Testis (tissue), 3 donors: ENCODE data around the gene VASN. TPM values are rescaled to one million over a fixed set of nuclear protein-coding genes. Genes with fewer than 3 reads are reported as not detected.
"Not testable (repeated sequence)": the region's sequence is repeated elsewhere in the genome, so short reads cannot be mapped to it uniquely, and the experiment has no call there.

Source experiments
- DNase-seq: peaks from one replicate; pipeline ENCODE4 v3.0.0-alpha.2; 2019
- H3K27ac ChIP-seq, 2 donors: fragments of 200-600 bp; sonication (generic); one replicate each; pipeline ENCODE4 v1.5.1; 2019
- H3K27me3 ChIP-seq: fragments of 200-600 bp; sonication (generic); one replicate; pipeline ENCODE4 v1.5.1; 2019
- H3K36me3 ChIP-seq: fragments of 200-600 bp; sonication (generic); one replicate; pipeline ENCODE4 v1.5.1; 2017; ENCODE audit warnings: low read depth; ENCODE audit errors: missing control alignments
- H3K4me1 ChIP-seq: fragments of 200-600 bp; sonication (generic); one replicate; pipeline ENCODE4 v1.5.1; 2019
- H3K4me3 ChIP-seq, 2 donors: fragments of 200-600 bp; sonication (generic); one replicate each; pipeline ENCODE4 v1.5.1; 2017 to 2019
- H3K9me3 ChIP-seq: fragments of 200-600 bp; sonication (generic); one replicate; pipeline ENCODE4 v1.5.1; 2017
- POLR2A ChIP-seq: fragments of 450-650 bp; IDR thresholded peaks from one replicate; pipeline ENCODE4 v1.6.1; 2017; ENCODE audit warnings: antibody characterized with exemption, mild to moderate bottlenecking, moderate library complexity
- WGBS, 2 donors: methylation state at CpG; one replicate each; pipeline ENCODE4 v1.1.5; 2018; 5-methylcytosine and 5-hydroxymethylcytosine counted together
- intact Hi-C: fragments of 100-400 bp; cut with DNase I; formaldehyde crosslinking; loops from one replicate; pipeline ENCODE4 v1.15.1; 2023; ENCODE audit warnings: low total_unique reads
- polyA plus RNA-seq: library from polyadenylated mRNA; stranded (reverse); fragments of 350-450 nt; fragmentation: Illumina TruSeq; extraction: RNeasy Lipid Tissue Mini Kit (QIAGEN cat#74804); gene quantifications from one replicate; pipeline ENCODE4 v1.2.3, GENCODE V29; 2014; ENCODE audit warnings: low read depth, low replicate concordance; ENCODE audit not compliant: insufficient read depth
- total RNA-seq, 2 donors: library from RNA; depleted of rRNA; stranded (reverse); fragments of >200 nt; gene quantifications; one replicate each; pipeline ENCODE4 v1.2.3, GENCODE V29; 2016
- TF ChIP-seq, protein P1 (sequence below), 3 experiments: fragments of 450-650 bp in 2 of 3; fragments of 200-600 bp in 1 of 3; sonication (generic) in 1 of 3; IDR thresholded peaks; one replicate each; pipeline ENCODE4 v1.5.1; 2016 to 2019; ENCODE audit warnings: antibody characterized with exemption in 3 of 3, mild to moderate bottlenecking in 2 of 3, moderate library complexity in 1 of 3

The VASN gene
- total and polyA plus RNA-seq, 3 donors from 2014 or later: 33.9 to 125 (median 103) TPM

DNA sequence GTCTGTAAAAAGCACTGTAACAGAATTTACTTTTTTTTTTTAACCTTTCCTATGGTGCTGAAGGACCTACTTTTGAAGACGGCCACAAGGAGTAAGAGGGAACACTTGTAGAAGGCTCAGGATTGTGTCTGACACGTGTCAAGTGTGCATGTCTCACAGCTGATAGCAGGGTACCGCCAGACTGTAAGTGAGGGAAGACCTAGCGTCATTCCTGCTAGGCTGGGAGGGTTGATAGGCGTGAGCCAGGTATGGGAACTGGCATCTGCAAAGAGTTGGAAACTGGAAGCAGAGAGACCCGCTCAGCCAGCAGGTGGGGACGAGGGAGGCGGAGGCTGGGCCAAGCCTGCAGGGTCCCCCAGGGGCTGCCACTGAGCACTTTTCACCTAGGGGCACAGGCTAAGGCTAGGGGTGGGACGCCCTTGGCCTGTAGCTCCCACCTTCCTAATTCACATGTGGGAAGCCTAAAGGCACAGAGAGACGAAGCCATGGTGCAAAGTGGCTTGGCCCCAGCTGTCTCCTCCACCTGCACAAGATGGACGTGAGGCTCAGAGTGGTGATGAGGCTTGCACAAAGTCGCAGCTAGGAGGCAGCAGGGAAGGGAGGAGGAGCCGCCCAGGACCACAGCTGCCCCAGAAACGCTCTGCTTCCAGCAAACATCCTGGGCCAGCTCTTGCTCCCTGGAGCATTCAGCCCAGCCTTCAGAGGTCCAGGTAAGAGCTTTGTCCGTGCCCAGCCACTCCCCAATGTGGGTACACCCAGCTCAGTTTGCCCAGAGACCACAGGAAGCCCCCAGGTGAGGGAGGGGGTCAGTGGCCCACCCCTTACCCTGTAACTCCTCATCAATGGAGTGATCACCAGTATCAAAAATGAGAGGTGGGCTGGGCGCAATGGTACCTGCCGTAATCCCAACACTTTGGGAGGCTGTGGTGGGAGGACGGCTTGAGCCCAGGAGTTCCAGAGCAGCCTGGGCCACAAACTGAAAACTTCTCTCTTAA lies 18.9 kb downstream of the VASN start:
- no peak for TF ChIP-seq POLR2A
- TF ChIP-seq, protein P1, sequence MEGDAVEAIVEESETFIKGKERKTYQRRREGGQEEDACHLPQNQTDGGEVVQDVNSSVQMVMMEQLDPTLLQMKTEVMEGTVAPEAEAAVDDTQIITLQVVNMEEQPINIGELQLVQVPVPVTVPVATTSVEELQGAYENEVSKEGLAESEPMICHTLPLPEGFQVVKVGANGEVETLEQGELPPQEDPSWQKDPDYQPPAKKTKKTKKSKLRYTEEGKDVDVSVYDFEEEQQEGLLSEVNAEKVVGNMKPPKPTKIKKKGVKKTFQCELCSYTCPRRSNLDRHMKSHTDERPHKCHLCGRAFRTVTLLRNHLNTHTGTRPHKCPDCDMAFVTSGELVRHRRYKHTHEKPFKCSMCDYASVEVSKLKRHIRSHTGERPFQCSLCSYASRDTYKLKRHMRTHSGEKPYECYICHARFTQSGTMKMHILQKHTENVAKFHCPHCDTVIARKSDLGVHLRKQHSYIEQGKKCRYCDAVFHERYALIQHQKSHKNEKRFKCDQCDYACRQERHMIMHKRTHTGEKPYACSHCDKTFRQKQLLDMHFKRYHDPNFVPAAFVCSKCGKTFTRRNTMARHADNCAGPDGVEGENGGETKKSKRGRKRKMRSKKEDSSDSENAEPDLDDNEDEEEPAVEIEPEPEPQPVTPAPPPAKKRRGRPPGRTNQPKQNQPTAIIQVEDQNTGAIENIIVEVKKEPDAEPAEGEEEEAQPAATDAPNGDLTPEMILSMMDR (IDR thresholded peaks at IDR 0.05): no peak
- Histone ChIP-seq H3K4me1 (peaks cover 47% of the 10 kb centered on the region), H3K4me3 (no peak overlapping the region), H3K36me3 (no peaks in the 10 kb centered on the region), H3K27me3 (no peaks in the 10 kb centered on the region), H3K27ac (no peak overlapping the region), H3K9me3 (no peaks in the 10 kb centered on the region)
- intact Hi-C loops: no loop called here
- no peak for DNase-seq
- WGBS, 2 donors: 82 to 90% methylated on average over 16 to 18 of the region's 18 CpGs

DNA sequence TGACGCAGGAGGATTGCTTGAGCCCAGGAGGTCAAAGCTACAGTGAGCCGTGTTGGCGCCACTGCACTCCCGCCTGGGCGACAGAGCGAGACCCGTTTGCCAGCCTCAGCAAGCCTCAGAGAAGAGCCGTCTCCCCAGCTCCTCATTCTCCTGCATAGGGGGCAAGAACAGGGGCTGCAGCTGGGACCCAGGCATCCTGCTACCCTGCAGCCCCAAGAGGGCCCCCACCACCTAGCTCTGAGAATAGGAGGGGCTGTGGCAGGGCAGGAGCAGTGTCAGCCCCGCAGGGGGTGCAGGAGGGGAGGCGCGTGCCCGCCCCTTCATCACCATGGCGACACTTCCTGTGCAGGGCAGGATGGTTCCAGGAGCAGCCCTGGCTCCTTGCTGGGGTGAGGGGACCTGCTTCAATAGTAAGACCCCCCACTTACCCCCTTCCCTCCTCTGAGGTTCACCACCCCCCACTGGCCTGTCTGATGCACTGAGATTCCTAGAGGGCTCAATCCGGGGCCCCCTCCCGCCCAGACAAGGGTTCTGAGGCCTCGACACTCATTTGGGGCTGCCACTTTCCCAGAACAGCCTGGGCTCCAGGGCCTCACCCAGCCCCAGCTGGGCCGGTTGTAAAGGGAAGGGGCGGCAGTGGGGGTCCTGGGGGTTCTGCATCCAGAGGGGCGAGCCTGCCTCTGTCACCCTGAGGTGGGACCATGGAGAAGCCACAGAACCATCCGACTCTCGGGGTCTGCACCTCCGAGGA lies 20.2 kb downstream of the VASN start:
- DNase-seq: no peak
- 86 to 90% methylated on average over 10 to 22 of the region's 22 CpGs for WGBS, 2 donors
- Histone ChIP-seq H3K4me3 (no peak overlapping the region), H3K36me3 (no peaks in the 10 kb centered on the region), H3K4me1 (peaks cover 36% of the 10 kb centered on the region), H3K9me3 (no peaks in the 10 kb centered on the region), H3K27me3 (no peaks in the 10 kb centered on the region), H3K27ac (peak overlapping the region in 1 of 2 donors; percentile 66)
- no peak for TF ChIP-seq POLR2A
- TF ChIP-seq, protein P1 (IDR thresholded peaks at IDR 0.05): no peak
- intact Hi-C loops: no loop called here

DNA sequence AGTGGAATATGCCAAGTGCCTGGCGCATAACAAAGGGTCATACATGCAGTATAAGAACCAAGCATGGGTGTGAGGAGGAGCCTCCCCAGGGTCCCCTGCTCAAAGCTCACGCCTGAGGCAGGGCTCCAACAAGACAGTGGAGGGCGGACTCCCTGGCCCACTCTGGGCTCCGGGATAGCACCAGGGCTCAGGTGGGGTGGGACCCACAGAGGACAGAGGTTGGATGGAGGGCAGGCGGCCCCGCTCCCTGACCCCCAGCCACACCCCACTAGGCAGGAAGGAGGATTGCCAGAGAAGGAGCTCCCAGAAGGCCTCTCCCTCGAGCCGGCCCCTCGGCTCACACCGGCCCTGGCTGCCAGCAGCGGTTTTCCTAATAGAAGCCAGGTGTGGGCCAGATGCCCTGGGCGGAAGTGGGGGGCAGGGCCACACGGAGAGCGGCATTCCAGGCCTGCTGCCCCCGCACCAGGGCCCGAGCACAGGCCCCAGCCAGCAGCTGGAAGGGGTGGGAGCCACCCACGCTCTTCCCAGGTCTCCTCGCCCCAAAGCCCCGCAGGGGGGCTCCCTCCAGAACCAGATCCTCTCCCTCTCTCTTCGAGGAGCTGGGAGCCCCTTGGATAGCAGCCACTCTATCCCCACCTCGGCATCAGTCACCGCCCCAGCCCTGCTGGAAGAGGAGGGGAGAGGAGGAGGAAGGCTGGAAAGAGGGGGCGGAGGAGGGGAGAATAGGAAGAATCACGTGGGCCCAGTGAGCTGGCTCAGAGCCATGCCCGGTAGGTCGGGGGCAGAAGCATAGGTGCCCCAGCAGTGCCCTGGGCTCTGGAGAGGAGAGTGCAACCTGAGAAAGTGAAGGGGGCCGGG lies 21.0 kb downstream of the VASN start:
- Histone ChIP-seq H3K36me3 (no peaks in the 10 kb centered on the region), H3K27me3 (no peaks in the 10 kb centered on the region), H3K27ac (peak overlapping the region; percentile 66), H3K4me3 (no peak overlapping the region), H3K9me3 (no peaks in the 10 kb centered on the region), H3K4me1 (peaks cover 30% of the 10 kb centered on the region)
- no peak for DNase-seq
- TF ChIP-seq POLR2A: no peak
- TF ChIP-seq, protein P1 (IDR thresholded peaks at IDR 0.05): no peak
- intact Hi-C loops: no loop called here
- 40 to 49% methylated on average over 21 to 27 of the region's 27 CpGs for WGBS, 2 donors

DNA sequence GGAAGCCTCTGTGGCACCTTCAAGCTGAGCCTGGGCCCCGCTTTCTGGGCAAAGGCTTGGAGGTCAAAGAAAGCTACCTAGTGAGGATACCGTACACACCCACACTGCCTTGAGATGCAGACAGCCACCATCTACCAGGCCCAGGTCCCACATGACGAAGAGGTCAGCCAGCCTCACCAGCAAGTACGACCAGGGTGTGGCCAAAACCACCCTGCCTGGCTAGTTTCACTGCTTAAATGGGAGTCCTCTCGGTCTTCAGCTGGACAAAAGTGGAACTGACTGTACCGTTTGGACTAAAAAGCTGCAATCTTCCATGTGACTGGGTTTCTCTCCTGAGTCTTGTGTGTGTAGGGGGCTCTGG lies 21.6 kb downstream of the VASN start:
- Histone ChIP-seq H3K4me1 (peaks cover 25% of the 10 kb centered on the region), H3K27ac (peak overlapping the region; percentile 66), H3K27me3 (no peaks in the 10 kb centered on the region), H3K9me3 (no peaks in the 10 kb centered on the region), H3K36me3 (no peaks in the 10 kb centered on the region), H3K4me3 (no peak overlapping the region)
- TF ChIP-seq, protein P1 (IDR thresholded peaks at IDR 0.05): no peak
- TF ChIP-seq POLR2A: no peak
- intact Hi-C loops: no loop called here
- WGBS, 2 donors: 42 to 43% methylated on average over 5 to 6 of the region's 6 CpGs
- no peak for DNase-seq

DNA sequence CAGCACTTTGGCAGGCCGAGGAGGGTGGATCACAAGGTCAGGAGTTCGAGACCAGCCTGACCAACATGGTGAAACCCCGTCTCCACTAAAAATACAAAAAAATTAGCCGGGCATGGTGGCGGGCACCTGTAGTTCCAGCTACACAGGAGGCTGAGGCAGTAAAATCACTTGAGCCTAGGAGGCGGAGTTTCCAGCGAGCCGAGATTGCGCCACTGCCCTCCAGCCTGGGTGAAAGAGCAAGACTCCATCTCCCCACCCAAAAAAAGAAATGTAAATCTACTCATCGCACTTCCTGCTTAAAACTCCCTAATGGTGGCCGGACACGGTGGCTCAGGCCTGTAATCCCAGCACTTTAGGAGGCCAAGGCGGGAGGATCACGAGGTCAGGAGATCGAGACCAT lies 22.2 kb downstream of the VASN start:
- peak overlapping the region in 1 of 2 donors; percentile 66 for H3K27ac ChIP-seq
- intact Hi-C loops: not testable (repeated sequence)

More for the DNA sequence above, 22.2 kb downstream of the VASN start:
- not testable (repeated sequence) for H3K27me3 ChIP-seq, H3K36me3 ChIP-seq, H3K4me3 ChIP-seq, H3K9me3 ChIP-seq, DNase-seq
- H3K4me1 ChIP-seq: peaks cover 23% of the 10 kb centered on the region
- WGBS, 2 donors: 95 to 96% methylated on average over 15 of the region's 15 CpGs
